Fibroblast of mammary gland (primary cell): ENCODE measurements around the gene FOCAD.

Experiments used
- DNase-seq: peaks from one replicate; pipeline ENCODE4 v3.0.0-alpha.2; 2010; ENCODE audit warnings: low read depth
- H3K4me3 ChIP-seq: 2 replicates; pipeline ENCODE4 v1.5.1; 2011; ENCODE audit warnings: low read depth, mild to moderate bottlenecking, low read length, moderate library complexity; ENCODE audit not compliant: control insufficient read depth
- CTCF ChIP-seq: conservative IDR thresholded peaks from 2 replicates; pipeline ENCODE4 v1.5.1; 2011; ENCODE audit warnings: low read depth, low read length, inconsistent platforms; ENCODE audit not compliant: control insufficient read depth, insufficient read depth

Gene FOCAD

GRCh38 chr9:21037278-21037677 is 353.2 kb downstream of the FOCAD start:
- no peak for DNase-seq
- no peak for TF ChIP-seq CTCF
- H3K4me3 ChIP-seq, result no peak overlapping the region

GRCh38 chr9:21039302-21039701 is 355.2 kb downstream of the FOCAD start:
- H3K4me3 ChIP-seq, result no peak overlapping the region
- DNase-seq, result no peak
- TF ChIP-seq CTCF, result no peak

- no peak for TF ChIP-seq CTCF
- no peak for DNase-seq
- H3K4me3 ChIP-seq, result no peak overlapping the region
Measured at GRCh38 chr9:21042466-21042865, 358.4 kb downstream of the FOCAD start.

GRCh38 chr9:21043841-21044240 is 359.8 kb downstream of the FOCAD start:
- no peak for TF ChIP-seq CTCF
- DNase-seq, result no peak
- H3K4me3 ChIP-seq, result no peak overlapping the region
